HG02885 (cell line): ENCODE data around the gene HNRNPL.
"Not testable (repeated sequence)": the region's sequence is repeated elsewhere in the genome, so short reads cannot be mapped to it uniquely, and the experiment has no call there.

Experiments
- ATAC-seq: cut with Tn5 transposase; IDR thresholded peaks from one replicate; pipeline ENCODE4 v1.9.1; 2021; ENCODE audit warnings: mild to moderate bottlenecking; ENCODE audit not compliant: unreplicated experiment, poor library complexity

The HNRNPL gene

GRCh38 chr19:38849860-38850435, at the start of gene HNRNPL:
TSS of gene HNRNPL (minus strand) at chr19:38849986. CDS start at chr19:38849966, 20 bp downstream.
- ATAC-seq = peak; percentile 63

- no peak for ATAC-seq
Observed at GRCh38 chr19:38898788-38899446, 49.1 kb upstream of the HNRNPL start.

GRCh38 chr19:38894968-38895367, 45.2 kb upstream of the HNRNPL start:
- ATAC-seq = no peak

GRCh38 chr19:38893341-38893771, 43.6 kb upstream of the HNRNPL start:
- no peak for ATAC-seq

- ATAC-seq = no peak
Observed at GRCh38 chr19:38892841-38893240, 43.1 kb upstream of the HNRNPL start.

- no peak for ATAC-seq
Observed at GRCh38 chr19:38891771-38892170, 42.0 kb upstream of the HNRNPL start.

- no peak for ATAC-seq
Observed at GRCh38 chr19:38890686-38891085, 40.9 kb upstream of the HNRNPL start.

GRCh38 chr19:38889803-38890202, 40.0 kb upstream of the HNRNPL start:
- no peak for ATAC-seq

GRCh38 chr19:38888876-38889275, 39.1 kb upstream of the HNRNPL start:
- no peak for ATAC-seq

- ATAC-seq = not testable (repeated sequence)
Observed at GRCh38 chr19:38884691-38885090, 34.9 kb upstream of the HNRNPL start.

GRCh38 chr19:38883286-38883685, 33.5 kb upstream of the HNRNPL start:
- ATAC-seq = no peak

GRCh38 chr19:38880882-38881609, 31.3 kb upstream of the HNRNPL start:
- ATAC-seq = no peak

GRCh38 chr19:38880076-38880881, 30.5 kb upstream of the HNRNPL start:
- ATAC-seq = no peak

- ATAC-seq = no peak
Observed at GRCh38 chr19:38879400-38879751, 29.6 kb upstream of the HNRNPL start.

GRCh38 chr19:38878575-38879399, 29.0 kb upstream of the HNRNPL start:
- no peak for ATAC-seq

- peak; percentile 59 for ATAC-seq
Observed at GRCh38 chr19:38877781-38878574, 28.2 kb upstream of the HNRNPL start, which contains the start of gene RINL. TSS of gene RINL (minus strand) at chr19:38878275. CDS start at chr19:38876742, 1,533 bp downstream.

- no peak for ATAC-seq
Observed at GRCh38 chr19:38875656-38876395, 26.0 kb upstream of the HNRNPL start.

GRCh38 chr19:38873400-38873799, 23.6 kb upstream of the HNRNPL start:
- not testable (repeated sequence) for ATAC-seq
